Stimulated activated CD8-positive, alpha-beta memory T cell treated with anti-CD3 and anti-CD28 coated beads, Interleukin-7, amount 100 ng/mL, for 4 hours (primary cell): ENCODE measurements around the gene ULK4.

Source experiments
- DNase-seq, 2 donors: peaks; one replicate each; pipeline ENCODE4 v3.0.0-alpha.2; 2020; ENCODE audit warnings: low read depth in 2 of 2

Gene ULK4

DNA sequence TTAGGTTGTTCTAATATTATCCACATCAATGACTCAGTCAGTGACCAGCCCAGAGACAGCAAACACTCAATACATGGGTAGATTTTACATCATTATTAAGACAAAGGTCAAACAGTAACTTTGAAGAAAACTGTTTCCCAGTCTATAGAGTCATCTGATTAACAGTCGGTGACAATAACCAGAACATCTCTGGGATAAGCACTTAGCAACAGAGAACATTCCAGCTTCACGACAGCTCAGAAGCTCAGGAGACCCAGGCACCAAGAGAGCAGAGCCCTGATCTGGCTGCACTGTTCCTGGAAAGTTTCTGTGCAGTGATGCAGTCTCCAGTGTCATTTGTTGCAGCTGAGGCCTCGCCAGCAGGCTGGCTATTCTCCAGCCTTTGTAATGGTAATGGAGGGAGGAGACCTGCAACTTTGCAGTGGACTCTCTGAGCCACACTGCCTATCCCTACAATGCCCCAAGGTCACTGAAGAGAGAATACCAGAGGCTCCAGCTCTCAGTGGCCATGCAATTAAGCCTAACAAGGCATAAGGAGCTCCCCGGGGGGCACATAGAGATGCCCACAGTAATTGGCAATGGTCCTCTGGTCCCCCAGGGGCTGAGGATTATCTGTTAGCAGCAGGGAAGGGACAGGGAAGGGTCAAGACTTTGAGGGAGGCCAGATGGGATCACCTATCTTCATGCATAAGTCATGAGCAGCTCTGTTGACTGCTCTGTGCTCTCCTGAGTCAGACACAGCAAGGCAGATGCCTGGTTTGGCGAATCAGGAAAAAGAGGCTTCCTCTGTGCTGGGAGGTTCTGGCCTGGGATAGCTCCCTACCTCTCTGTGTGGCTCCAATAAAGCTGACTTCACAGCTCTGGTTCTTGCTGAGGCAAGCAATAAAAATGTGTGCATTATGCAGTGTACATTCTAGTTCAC, 599.0 kb downstream of the ULK4 start:
- no peak for DNase-seq

DNA sequence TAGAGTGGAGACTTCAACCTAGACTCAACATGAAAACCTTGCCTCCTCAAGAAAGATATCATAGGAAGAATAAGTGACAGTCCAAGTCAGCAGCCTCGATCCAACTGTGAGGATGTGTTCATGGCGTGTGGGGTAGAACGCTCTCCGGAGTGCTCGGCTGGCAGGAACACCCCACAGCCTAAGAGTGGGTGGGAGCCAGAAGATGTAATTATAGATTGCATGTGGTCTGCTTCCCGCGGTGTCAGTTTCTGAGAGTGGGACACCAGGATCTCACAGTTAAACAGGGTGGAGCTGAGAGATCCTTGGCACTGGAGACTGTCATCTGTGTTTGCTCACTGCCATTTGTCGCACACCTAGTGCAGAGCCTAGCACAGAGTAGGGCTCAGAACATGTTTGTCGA, 604.6 kb downstream of the ULK4 start:
- no peak for DNase-seq

DNA sequence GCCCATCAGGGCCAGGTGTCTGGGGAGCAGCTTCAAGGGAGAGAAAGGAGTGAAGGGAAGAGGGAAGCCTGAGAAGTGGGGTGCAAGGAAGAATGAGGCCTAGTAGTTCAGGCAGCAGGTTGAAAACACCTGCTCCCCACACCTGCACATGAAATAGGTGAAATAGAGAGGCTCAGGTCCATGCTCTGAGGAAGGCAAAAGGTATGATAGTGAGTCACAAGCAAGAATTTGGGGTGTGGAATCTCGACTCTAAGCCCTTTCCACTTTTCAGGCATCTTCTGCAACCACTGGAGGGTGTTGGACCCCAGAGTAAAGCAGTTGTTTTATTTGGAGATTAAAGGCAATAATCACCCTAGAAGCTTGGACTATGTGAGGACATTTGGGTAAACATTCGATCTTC, 605.1 kb downstream of the ULK4 start:
- no peak for DNase-seq

DNA sequence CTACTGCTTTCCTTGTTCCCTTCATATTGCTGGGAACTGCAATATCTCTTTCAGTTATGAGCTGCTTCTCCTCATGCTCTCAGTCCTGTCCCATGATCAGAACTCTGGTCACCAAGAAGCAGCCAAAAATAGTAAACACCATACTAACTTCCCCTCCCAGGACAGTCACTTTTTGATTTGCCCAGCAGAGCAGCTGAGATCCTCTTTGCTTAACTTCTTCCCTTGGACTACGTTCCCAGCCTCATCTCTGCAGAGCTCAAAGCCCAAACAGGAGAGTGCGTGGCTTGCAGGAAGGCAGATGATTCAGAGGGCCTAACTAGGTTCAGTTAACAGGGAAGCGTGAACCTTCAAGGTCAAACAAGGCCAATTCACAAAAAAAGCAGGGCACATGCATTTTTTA, 609.4 kb downstream of the ULK4 start:
- no peak for DNase-seq

DNA sequence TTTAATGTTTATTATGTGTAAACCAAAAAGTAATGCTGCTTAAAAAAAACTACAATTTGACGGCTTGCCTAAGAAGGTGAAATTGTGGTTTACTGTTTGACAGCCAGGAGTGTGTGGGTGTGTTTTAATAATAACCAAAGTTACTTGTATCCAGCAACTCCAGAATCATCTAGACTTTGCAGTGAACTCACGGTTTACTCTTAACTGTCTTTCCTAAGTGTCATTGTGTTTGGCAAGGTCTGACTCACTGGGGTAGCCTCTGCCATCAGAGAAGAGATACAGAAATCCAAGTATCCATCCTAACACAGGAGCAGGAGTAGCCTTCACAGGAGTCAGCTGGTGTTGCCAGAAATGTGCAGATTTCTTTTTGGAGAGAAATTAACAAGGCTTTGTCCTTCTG, 611.5 kb downstream of the ULK4 start:
- no peak for DNase-seq

DNA sequence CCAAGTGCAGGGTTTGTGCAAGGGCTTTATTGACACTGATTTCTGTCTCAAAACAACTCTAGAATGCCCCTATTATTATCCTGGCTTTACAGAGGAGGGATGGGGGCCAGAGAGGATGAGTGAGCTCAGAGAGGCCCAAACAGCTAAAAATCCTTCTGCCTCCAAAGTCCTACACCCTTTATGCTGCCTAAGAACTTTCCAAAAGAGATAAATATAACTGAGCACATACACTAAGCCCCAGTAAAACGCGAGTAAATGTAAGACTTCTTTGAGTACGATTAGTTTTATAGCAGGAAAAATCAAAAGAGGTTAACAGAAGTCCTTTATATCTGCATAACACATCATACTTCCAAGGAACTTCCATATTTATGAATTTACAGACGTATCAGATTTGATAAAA, 613.5 kb downstream of the ULK4 start:
- no peak for DNase-seq

DNA sequence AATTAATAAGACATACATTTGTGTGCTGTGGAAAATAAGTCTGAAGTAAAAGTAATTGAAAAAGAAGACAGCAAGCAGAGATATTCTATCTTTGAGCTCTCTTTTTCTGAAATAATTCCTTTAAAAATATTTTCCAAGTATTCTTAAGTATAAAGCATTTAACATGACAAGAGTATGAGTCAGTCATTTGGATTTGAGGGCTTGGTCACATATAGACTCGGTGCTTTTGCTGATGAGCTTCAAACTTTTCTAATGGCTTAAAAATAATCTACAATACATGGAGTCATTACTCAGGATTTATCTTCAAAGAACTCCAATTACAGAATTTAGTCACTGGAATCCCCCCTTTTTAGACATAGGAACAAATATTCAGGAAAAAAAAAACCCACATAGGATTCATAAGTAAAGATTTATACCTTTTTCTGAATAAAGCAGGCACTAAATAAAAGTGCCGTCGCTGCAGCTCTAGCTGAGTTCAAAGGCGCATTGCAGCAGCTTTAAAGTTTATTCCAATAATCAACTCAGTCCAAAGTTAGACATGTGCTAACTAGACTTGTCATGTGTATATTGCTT, 615.1 kb downstream of the ULK4 start:
- DNase-seq: no peak

DNA sequence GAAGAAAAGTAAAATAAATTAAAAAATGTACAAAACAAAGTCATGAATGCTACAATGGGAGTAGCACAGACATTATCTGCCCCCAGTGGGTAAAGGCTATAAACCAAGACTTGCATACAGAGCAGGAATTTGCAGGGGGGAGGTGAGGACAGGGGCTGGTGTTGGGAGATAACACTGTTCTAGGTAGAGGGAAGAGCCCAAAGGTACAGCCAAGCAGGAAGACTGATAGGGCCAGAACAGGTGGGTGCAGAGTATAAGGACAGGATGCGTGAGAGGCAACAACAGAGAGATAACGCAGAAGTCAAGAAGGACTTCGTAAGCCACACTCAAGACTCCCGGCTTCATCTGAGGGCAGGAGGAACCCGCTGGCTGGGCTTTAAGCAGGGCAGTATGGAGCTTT, 616.1 kb downstream of the ULK4 start:
- DNase-seq: no peak

DNA sequence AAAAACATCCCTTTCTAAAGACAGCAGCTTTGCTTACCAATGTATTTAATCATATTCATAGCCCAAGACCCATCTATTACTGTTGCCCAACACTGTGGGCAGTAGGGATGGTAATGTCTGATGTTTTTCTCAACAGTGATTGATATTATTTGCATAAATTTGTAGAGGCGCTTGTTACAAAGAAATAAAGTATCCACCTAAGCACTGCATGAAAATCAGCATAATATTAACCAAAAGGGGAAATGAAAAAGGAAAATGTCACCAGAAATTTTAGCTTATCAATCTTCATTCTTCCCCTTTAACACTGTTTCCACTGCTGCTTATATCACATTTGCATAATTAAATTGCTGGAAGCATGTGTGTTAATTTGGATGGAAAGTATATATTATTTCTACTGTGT, 622.1 kb downstream of the ULK4 start:
- DNase-seq: no peak

DNA sequence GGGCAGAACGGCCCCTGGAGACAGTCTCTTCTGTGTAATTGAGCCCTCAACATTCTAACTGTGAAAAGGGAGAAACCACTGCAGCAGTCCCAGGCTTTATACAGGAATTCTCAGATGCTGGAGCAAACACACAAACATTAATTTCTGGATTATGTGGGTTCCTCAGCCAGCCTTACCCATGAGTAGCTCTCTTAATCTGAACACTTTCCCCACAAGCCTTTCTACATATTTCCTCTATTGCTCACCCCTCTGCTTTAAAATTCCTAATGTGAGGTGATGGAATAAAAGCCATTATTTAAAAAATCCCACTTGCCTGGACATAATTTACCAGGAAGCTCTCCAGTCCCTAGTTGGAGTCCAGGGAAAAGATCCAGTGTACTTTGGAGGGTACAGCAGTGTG, 623.6 kb downstream of the ULK4 start:
- no peak for DNase-seq

DNA sequence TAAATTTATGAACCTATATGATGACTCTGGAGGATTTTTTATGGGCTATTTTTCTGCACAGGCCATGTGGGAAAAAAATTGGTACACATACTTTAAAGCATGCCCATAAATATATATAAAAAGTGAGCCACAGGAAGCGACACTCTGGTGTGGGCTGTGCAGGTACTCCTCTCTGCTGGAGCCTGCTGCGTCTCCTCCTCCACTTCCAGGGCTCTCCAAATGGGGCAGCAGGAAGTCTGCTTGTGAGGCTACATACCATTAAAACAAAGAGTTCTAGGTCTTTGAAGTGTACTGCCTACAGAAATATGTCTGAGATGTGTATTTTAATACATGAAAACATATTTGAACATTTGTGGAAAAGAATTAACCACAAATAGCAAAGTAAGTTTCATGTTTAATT, 627.5 kb downstream of the ULK4 start:
- DNase-seq: no peak

DNA sequence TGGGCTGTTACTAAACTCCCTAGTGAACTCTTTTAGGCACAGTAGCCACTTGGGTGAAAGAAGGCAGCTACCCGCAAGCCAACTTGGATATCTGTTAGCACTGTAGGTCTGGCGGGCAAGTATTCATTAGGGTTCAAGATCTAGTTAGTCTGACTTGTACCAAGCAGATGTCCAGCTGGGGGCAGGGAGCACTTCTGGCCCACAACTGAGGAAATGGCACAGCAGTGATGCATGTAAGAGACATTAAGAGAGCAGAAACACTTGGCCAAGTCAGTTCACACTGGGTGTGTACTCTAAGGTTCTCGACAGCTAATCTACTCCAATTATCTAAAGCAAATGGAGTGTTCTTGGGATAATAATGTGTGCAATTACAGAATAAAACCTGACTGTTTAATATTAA, 630.9 kb downstream of the ULK4 start:
- no peak for DNase-seq

DNA sequence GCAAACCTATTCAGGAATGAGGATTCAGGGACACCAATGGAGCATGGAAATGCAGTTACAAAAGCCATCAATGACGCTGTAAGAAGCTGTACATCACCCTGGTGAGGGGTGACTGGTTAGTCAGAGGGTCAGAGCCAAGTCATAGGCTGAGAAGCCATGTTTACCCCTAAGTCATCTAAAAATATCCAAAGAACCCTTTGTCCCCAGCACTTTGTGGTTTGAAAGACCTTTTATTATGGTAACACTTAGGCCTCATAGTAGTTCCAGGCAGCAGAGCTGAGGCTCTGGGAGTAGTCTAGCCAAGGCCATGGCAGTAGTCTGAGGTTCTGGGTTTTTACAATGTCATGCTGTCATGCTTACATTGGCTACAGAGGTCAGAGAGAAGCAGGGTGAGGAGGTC, 631.4 kb downstream of the ULK4 start:
- DNase-seq: no peak

DNA sequence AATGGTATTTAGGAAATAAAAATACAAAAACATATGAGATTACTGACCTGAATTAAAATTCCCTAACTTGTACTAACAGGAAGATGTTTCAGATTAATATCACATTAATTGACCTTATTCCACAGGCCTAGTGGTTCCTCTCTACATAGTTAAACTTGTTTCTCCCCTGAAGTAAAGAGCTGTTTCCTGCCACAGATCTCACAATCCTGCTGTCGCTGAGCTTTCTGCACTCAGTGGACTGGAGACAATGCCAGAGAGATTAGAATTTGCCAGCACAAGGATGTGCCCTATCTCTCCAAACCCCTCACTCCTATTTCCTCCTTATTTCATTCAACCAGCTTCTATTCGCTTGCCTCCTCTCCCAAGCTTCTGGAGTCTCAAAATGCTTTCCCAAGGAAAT, 632.0 kb downstream of the ULK4 start:
- DNase-seq: no peak

DNA sequence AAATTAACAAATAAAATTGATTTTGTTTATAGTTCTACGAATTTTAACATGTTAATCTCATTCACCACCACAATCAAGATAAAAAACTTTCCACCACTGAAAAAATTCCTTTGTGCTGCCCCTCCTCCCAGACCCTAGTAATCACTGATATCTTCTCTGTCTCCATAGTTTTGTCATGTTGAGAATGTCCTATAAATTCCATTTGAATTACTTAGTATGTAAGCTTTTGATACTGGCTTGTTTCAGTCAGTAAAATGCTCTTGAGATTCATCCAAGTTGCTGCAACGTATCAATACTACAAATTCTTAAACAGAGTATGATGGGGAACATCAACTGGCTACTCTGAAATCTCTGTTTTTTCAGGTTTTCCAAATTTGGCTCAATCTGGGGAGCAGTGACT, 633.0 kb downstream of the ULK4 start:
- DNase-seq: no peak

DNA sequence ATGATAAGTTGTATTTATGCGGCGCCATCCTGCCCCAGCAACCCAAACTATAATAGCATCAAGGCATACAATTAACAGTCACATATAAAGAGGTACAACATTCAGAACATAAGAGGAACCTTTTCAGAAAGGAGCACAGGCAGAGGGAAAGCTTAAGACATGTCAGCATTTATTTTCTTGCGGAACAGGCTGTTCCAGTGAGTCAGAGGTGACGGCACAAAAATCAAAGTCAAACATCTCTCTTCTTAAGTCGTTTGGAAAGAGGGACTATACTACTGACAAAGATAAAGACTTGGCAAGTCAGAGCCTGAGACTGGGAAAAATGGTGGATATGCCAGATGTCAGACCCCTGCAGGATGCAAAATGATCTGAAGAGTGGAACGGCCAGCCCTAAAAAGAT, 634.2 kb downstream of the ULK4 start:
- DNase-seq: no peak

DNA sequence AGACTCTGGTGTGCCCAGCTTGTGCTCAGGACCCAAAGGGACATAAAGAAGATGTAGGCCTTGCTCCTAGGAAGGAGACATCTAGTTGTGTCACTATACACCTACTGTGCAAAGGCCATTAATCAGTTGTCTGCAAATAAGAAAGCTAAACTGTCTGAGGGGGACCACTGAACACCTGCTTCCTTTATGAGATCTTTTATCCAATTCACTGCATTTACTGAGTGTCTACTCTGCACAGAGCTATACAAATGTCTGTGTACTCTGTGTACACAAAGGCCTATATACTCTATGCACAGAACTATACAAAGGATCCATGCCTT, 637.8 kb downstream of the ULK4 start:
- no peak for DNase-seq

DNA sequence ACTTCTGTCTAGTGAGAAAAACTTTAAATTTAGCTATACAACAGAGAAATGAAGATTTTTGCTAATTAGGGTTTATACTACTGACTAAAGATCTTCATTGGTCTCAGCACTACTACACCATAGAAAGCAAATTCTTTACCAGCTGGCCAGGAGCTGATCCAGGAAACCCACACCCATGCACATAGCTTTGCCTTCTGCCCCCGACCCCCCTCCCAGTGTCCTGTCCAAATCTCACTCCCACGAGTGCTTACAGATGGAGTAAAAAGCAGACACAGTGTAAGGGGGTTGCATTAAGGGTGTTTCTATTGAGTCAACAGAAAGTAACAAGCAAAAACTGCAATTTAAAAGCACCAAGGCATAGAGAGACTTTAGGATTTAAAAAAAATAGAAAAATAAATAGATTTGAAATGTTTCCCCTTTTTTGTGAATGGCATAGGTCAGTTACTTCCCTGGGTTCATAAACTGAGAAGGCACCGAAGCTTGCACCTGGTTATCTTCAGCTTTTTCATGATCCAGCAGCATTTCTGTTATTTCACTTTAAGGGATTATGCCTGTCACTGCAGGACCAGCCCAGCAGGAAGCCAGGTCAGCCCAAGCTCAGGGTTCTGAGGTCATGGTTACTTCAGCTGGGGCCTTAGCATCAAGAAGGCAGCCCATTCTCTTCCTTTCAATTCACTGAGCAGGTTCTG, 638.3 kb downstream of the ULK4 start:
- no peak for DNase-seq

DNA sequence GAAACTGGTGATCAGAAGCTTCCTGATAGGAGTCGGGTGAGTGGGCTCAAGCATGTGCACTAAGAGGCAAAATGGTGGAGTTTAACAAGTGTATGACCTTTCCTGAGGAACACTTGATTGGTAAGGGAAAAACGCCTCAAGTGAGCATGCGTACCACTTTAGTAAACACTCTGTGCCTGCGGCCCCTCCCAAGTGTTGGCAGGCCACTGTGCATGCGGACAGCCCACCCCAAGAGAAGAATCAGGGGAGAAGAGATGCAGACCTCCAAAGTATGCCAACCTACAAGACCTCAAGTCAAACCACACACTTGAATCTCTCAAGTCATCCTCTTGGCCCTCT, 640.3 kb downstream of the ULK4 start:
- no peak for DNase-seq

DNA sequence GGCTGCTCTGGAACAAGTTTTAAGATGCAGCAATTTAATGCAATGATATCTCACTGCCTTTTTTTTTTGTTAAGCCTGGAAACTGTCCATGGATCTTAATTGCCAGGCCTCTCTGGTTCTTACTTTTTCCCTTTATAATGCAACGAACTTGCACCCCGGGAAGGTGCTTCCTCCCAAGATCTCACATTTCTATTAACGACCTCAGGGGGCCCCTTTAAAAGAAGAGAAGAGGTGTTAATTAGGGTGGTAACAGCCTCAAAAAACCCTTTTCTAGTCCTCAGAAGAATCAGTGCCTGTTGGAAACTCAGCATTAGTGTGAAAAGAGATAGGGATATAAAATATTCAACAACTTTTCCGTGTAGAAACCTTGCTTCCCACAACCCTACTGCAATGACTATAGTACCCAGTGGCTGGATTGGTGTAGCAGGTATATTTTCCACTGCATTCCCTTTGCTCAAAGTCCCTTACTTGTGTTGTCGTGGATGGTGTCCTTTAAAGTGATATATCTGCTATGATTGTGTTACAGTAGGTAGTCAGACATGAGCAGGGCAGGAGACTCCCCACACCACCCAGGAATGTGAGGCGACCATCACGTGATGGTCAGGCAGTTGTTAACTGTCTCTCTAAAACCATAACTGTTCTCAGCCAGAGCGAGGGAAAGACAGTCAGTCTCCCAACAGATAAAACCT, 640.8 kb downstream of the ULK4 start:
- no peak for DNase-seq

DNA sequence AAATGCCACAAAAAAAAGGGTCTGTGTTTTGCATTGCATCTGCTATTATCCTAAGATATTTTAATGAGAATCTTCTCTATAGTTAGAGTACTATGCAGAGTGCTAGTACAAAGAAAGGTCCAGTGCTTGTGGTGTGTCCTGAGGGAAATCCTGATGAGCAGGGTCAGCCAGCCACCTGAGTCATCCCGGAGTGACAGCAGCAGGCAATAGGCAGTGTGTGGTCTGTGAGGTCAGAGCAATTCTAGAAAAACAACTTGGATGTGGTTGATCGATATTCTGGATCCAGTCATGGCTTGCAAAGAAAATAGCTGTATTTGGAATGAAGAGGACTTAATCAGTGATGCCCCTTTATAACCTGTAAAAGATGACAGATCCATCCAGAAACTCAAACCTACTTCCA, 643.4 kb downstream of the ULK4 start:
- no peak for DNase-seq

DNA sequence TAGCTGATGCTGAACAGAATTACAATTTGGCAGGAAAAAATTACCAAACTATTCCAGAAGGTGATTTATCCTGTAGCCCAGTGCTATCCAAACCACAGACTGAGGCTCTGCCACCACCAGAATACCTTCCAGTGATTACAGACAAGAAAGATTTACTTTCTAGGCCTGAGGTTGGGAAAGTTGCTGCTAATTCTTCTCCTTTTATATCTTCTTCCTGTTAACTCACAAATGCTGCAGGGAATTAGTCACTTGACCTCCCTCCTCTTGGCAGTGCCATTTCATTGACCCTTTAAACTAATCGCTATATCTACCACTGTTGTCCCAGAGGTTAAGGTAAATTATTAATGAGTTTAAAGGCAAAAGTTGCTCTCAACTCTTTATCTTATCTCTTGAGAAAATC, 644.2 kb downstream of the ULK4 start:
- no peak for DNase-seq

DNA sequence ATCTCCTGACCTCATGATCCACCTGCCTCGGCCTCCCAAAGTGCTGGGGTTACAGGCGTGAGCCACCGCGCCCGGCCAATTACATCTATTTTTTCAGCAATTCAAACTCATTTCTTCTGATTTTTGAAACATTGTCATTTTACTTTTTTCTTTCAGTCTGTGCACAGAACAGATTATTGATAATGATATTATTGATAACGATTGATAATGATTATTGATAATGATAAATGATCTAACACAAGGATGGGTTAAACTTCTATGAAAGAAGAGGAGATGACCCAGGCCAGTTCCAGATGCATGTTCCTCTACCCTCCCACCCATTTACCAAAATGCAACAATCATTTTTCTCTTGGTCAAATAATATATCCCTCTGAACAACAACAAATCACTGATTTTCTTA, 644.6 kb downstream of the ULK4 start:
- DNase-seq: no peak
